ENCODE data around the gene ZBTB1. TPM values are rescaled to one million over a fixed set of nuclear protein-coding genes. Genes with fewer than 3 reads are reported as not detected.

ZBTB1 gene
- total and polyA plus RNA-seq, 9 of the 15 experiments (the other 6 are each of a cell fraction or from before 2014, with no cell fraction given) = 2.3 to 16.5 (median 9.0) TPM

GRCh38 chr14:64502887-64503433, 1.6 kb upstream of the ZBTB1 start (continued):
- TF ChIP-seq CBX2 (IDR thresholded peaks at IDR 0.05; ENCODE audit: insufficient read depth, low read length, poor library complexity, severe bottlenecking) (no peak), SMC3 (conservative IDR thresholded peaks at IDR 0.05; ENCODE audit: insufficient read depth, low read depth, low read length) (no peak), POLR2B (IDR thresholded peaks at IDR 0.05; ENCODE audit: low read depth, partially characterized antibody) (no peak), ZNF592 (IDR thresholded peaks at IDR 0.05) (no peak), BCL6 (CRISPR knock-in tag; IDR thresholded peaks at IDR 0.05) (no peak), SRSF1 (IDR thresholded peaks at IDR 0.05; ENCODE audit: low read depth, low read length) (no peak), TCF3 (CRISPR knock-in tag; IDR thresholded peaks at IDR 0.05) (peak; percentile 41; the same call in 1 of the 2 replicates), SMARCB1 (IDR thresholded peaks at IDR 0.05; ENCODE audit: insufficient read length, low read depth) (no peak), PTRF (tag; IDR thresholded peaks at IDR 0.05) (no peak), ZNF707 (CRISPR knock-in tag; conservative IDR thresholded peaks at IDR 0.05) (no peak), ARID1B (IDR thresholded peaks at IDR 0.05) (peak; percentile 70), PTTG1 (tag; IDR thresholded peaks at IDR 0.05; ENCODE audit: low read depth) (no peak), KDM4B (IDR thresholded peaks at IDR 0.05; ENCODE audit: borderline replicate concordance in 2 of 2, low read depth in 1 of 2) (no peak), ZNF740 (CRISPR knock-in tag; IDR thresholded peaks at IDR 0.05) (no peak), ZNF740 (tag; IDR thresholded peaks at IDR 0.05) (no peak), CBFA2T3 (IDR thresholded peaks at IDR 0.05) (peak; percentile 79), FOXP4 (CRISPR knock-in tag; IDR thresholded peaks at IDR 0.05; ENCODE audit: borderline replicate concordance) (no peak), ETV1 (tag; conservative IDR thresholded peaks at IDR 0.05; ENCODE audit: low read depth) (no peak), U2AF2 (optimal IDR thresholded peaks at IDR 0.05; ENCODE audit: low read depth, low read length) (no peak), ZNF79 (CRISPR knock-in tag; IDR thresholded peaks at IDR 0.05; ENCODE audit: low read depth) (no peak), CCAR2 (IDR thresholded peaks at IDR 0.05; ENCODE audit: low read depth, low read length) (no peak)
